Retina (tissue), 1 donor: ENCODE data around the gene IQSEC2.
A peak's percentile ranks its signal among the peaks of the same experiment; 100 is the strongest.

Experiments
- DNase-seq: peaks from one replicate; pipeline ENCODE4 v3.0.0-alpha.2; 2016

Gene IQSEC2

DNA sequence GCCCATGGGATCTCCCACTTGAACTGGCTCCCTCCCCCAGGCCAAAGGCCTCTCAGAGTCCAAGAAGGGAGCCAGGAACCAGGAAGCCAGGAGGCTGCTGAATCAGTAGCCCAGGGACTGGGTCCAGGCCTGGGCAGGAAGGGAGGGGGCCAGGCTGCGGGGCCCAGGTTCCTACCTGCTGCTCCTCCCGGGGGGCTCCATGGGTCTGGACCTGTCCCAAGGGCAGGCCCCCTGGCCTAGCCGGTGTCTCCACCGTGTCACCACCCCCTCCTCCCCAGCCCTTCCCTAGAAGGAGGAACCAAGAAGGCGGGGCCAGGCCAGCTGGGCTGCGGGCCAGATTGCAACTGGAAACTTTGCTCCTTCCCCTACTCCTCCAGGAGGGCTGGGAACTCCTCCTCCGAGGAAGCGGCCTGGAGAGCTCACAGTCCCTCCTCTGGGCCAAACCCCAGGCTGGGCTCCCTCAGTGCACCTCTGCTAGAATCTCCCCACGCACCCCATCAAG lies at the start of gene IQSEC2:
TSS of gene IQSEC2 (minus strand) at position 264 of the 502 bp plus-strand sequence.
- DNase-seq = peak; percentile 69

DNA sequence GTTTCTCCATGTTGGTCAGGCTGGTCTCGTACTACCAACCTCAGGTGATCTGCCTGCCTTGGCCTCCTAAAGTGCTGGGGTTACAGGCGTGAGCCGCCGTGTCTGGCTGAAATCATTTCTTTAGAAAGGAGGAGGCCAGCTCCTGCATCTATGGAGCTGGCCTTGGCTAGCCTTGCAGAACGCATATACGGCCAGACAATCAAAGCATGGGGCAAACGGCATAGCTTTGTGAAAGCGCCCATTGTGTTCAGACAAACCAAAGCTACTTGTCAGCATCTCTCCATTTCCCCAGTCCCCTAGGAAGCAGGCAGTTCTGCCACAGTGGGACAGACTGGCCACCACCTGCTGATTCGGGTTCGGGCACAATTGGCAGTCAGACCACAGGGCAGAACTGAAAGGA lies 48.9 kb upstream of the IQSEC2 start:
- no peak for DNase-seq

DNA sequence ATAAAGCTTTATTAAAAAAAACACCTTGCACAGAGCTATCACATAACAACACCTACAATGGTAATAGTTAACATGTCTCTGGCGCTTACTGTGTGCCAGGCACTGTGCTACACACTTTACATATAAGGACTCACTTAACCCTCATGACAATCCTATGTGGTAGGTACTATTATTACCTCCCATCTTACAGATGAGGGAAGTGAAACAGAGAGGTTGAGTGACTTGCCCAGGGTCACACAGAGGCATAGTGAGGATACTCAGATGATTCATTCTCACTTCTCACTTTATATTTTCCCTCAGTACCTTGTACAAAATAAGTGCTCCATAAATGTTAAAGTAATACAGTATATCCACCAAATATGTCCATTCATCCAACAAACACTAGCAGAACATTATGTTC lies 43.4 kb upstream of the IQSEC2 start:
- no peak for DNase-seq

DNA sequence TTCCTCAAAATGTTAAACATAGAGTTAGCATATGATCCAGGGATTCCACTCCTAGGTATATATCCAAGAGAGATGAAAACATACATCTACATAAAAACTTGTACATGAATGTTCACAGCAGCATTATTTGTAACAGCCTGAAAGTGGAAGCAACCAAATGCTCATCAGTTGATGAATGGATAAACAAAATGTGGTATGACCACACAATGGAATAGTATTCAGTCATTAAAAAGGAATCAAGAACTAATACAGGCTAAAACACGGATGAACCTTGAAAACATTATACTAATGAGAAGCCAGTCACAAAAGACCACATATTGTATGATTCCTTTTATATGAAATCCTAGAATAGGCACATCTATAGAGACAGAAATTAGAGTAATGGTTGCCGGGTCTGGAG lies 42.7 kb upstream of the IQSEC2 start:
- no peak for DNase-seq

DNA sequence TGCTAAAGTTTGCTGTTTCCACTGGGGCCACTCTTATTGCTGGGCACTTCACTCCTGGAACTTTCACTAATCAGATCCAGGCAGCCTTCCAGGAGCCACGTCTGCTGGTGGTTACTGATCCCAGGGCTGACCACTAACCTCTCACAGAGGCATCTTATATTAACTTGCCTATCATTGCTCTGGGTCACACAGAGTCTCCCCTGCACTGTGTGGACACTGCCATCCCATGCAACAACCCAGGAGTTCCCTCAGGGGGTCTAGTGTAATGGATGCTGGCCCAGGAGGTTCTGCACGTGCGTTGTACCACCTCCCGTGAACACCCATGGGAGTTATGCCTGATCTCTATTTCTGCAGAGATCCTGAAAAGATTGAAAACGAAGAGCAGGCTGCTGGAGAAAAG lies 41.8 kb upstream of the IQSEC2 start:
- no peak for DNase-seq

DNA sequence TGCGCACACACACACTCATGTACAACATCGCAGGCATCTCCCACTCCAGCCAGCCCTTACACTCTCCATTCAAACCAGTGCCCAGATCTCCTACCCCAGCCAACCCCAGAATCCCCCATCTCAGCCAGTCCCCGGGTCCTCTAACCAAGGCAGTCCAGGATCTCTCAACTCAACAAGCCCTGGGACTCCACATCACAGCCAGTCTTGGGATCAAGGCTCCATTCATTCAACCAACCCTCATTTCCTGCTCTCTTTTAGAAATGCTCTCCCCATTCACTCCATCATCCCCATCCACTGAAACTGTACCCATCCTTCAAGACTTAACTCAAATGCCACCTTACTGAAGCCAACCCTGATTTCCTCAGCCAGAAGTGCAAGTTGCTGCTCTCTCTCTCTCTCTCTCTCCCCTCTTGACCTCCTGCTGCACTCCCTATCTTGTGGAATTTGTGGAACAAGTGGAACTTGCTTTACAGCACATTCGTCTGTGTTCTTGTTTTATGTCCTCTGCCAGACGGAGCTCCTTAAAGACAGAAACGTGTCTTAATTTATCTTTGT lies 40.6 kb upstream of the IQSEC2 start:
- no peak for DNase-seq

DNA sequence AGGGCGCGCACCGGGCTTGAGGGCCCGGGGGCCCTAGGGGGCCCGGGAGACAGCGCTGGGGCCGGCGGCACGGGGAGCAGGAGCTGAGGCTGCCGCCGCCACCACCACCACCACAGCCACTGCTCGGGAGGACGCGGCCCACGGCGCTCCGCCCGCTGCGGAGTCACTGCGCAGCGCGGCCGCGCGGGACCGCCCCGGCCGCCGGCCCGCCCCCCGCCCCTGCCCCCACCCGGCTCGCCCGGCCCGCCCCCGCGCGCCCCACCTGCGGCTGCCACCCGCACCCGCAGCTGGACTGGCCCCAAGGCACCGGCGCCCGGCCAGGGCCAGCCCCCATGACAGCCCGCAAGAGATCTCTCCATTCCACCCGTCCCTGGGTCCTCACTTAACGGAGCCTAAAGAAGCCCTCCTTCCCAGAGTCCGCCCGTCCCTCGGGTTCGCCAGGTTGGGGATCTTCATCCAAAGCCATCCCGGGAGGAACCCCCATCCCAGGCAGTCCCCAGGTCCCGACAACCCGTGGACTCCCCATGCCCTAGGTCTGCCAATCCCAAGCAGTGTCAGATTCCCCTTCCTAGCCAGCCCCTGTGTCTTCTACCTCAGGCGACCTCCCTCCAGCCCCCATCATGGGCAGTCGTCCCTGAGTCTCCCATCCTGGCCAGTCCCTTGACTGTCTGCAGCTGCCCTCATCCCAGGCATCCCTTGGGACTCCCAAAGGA lies 40.0 kb upstream of the IQSEC2 start:
- DNase-seq = peak; percentile 21

DNA sequence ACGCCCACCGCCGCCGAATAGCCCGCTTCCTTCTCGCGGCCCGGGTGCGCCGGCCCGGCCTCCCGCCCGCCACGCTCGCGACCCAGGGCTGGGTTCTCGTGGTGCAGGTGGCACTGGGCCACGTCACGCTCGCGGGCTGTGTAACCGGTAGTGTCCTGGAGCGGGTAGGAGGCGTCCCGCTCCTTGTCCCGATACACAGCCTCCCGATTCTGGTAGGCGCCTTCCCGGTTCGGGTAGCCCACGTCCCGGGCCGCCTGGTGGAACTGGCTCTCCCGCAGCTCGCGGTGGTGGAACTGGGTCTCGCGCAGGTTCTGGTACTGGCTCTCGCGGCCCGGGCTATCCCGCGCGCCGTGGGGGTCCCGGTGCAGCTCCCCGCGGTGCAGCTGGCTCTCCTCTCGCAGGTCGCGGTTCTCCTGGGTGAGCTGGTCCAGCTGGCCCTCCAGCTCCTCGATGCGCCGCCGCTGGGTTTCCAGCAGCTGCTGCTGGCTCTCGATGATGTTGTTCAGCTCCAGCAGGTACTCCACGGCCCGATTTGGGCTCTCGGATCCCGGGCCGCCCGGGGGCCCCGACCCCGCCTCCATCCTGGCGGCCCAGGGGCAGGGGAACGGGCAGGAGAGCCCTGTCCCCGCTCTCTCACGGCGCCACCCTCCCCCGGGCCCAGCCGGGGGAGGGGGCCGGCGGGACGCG lies 39.3 kb upstream of the IQSEC2 start:
- peak; percentile 58 for DNase-seq

DNA sequence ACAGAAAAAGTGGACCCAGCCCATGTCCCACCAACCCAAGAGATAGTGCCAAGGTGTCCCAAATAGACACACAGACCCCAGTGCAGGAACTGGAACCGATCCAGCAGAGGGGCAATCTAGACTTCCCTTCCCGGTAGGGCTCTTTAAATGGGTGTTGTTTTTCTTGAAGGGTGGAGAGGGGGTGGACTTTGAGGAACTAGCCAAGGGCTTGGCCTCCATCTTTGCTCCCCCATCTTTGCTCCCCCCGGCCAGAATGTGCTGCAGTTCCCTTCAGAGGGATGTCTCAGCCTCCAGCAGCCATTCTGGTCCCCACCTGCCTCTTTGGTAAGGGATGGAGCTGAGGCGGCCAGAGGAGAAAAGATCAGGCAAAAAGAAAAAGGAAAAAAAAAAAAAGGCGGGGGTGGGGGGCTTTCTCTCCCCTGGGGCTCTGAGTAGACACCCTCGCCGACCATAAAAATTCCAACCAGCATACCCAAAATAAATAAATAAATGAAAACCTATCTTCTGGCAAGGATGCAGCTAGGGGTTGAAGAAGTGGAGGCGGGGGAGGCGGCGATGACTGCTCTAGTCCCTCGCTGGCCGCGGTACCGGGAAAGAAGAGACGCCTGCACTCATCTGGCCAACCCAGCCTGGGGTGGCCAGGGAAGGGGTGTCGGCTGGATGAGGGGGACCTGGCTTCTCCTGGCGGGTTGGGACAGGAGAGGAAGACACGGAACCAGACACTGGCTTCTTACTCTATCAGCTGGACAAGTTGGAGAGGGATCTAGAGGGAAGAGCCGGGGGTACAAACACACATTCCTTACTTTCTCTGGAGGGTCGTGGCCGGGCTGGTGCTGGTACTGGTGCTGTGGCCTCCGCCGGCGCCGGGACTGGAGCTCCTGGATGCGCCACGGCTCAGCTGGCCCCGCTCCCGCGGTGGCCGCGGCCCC lies 38.5 kb upstream of the IQSEC2 start:
- no peak for DNase-seq

DNA sequence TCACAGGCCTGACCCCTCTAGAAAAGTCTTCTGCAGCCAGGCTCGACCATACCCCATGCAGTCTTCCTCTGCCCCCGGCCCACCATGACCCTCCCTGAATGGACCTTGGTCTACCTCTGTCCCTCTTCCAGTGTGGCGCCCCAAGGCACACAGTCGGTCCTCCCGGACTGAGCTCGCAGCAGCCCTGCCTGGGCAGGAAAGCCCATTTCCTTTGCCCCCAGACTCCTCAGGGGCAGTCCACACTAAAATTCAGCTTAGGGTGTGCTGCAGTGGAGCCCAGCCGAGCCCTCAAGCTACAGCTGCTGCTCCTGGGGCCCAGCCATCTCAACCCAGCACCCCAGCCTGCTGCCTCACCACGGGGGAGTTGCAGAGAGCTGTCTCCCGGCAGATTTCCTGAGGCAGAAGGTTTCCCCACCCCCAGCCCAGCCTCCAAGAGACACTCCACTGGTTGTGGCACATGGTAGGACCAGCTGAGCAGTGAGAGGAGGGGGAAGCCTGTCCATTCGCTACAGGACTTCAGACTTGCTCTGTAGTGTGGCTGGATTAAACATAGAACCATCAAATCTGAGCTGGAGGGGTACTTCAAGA lies 37.5 kb upstream of the IQSEC2 start:
- no peak for DNase-seq

DNA sequence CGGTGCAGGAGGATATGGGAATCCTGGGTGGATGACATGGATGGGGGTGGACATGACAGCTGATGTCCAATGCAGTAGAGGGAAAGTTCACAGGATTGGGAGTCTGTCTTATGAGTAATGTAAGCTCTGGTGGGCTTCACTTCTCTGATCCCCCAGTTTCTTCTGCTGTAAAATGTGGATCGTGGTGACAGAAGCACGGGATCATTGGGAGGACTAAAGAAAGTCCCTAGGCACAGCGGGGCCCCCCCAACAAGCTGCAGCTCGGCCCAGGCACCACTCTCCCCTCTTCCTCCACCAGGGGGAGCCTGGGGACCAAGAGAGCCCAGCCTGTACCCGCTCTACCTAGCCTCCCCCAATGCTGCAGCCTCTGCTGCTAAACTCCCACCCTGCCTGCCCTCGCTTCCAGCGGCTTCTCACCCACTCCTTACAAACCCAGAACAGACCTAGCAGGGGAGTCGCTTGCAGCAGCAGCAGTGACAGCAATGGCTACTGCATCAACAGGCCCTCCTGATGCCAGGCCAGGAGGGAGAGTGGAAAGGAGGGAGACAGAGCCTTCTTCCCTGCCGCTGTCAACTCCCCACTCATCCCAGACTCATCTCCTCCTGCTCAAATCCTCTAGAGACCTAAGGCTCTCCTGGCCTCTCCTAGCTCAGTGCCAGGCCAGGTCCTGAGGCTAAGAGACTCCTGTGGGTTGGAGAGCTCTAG lies 36.1 kb upstream of the IQSEC2 start:
- peak; percentile 84 for DNase-seq

DNA sequence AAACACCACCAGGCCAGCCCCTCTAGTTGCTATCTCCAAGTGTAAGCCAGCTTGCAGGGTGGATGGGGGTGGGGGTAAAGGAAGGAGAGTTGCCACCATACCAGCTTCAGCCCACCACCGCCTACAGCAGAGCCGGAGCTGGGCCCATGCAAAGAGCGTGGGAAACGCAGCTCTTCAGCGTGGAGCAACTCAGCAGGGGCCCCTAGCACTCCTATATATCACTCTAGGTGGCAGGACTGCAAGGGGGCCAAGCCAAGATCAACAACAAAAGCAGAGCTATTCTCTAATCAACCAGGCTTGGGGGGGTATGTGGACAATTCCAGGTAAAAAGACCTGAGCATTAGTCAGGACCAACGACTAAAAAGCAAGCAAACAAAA lies 35.5 kb upstream of the IQSEC2 start:
- DNase-seq = no peak

DNA sequence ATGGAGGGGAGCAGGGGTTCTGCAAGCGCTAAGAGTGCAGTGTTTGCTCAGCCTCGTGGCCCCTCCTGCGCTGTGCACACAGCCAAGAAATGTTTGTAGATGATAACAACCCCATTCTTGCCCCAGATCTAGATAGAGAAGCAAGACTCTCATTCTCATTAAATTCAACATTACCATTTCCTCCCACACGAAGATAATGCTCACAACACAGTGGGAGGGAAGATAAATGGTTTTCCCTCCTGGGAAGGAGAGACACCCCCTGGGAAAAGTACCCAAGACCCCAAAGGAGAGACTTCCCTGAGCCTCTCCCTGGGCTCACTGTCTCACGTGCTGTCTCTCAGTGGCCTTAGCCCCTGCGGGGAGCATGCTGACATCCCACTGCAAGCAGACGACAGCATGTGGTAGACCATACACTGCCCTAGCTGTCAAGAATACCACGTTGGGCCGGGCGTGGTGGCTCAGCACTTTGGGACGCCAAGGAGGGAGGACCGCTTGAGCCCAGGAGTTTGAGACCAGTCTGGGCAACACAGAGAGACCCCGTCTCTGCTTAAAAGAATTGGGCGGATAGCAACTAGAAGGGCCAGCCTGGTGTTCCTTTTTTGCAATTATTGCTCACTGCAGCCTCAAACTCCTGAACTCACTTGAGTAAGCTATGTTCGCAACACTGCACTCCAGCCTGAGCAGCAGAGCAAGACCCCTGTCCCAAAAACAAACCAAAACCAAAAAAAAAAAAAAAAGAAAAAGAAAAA lies 34.9 kb upstream of the IQSEC2 start:
- no peak for DNase-seq

DNA sequence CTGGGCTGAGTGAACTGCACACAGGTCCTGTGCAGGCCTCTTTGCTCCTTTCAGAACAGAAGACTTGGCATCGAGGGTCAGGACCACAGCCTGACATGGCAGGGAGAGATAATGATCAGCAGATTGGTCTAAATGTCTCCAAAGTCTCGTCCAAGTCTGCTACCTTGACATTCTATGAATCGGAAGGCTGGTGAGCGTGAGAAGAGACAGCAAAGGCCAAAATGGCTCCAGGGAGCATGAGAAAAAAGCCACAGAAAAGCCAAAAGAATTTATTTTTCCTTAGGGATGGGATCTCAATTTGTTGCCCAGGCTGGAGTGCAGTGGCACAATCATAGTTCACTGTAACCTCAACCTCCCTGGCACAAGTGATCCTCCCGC lies 32.3 kb upstream of the IQSEC2 start:
- DNase-seq = no peak

DNA sequence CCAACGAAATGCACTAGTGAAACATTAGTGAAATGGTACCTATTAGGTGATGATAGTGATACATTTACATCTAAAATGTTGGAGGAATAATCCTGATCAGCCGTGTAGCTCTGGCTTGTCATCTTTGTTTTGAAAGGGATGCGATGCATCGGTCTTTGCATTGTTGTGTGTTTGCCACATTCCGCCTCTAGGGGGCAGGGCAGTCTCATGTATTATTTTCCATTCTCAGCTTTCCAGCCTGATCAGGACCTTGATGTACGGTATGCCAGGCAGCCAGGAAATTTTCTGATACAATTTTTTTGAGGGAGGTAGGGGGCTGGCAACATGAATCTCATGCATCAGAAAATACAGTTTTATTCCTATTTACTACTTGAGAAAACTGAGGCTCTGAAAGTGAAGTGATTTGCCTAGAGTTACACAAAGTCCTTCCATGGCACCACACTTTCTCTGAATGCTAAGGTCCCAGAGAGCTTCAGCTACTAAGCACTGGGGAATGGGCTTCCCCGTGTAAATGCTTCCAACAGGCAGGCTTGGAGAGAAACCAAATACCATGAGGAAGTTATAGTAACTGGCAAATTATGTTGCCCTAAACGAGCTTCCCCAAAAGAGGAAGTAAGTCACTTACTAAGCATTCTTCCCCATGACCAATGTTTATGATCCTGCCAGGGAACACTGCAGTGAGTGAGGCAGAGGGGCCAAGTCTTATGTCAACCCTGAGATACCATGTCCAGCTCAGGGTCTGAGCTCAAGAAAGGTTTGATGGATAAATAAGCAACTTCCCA lies 31.8 kb upstream of the IQSEC2 start:
- DNase-seq = peak; percentile 77

DNA sequence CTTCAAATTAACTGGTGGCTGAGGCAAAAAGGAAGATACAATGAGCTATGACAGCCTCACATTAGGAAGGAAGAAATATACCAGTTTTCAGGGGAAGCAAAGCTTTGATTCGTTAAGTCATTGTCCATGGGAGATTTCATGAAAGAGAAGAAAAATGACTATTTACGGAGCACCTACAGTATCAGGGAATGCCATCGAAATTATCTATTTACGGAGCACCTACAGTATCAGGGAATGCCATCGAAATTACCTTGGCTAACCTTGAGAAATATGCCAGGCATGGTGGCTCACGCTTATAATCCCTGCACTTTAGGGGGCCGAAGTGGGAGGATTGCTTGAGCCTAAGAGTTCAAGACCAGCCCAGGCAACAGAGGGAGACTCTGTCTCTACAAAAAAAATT lies 28.5 kb upstream of the IQSEC2 start:
- DNase-seq = no peak

DNA sequence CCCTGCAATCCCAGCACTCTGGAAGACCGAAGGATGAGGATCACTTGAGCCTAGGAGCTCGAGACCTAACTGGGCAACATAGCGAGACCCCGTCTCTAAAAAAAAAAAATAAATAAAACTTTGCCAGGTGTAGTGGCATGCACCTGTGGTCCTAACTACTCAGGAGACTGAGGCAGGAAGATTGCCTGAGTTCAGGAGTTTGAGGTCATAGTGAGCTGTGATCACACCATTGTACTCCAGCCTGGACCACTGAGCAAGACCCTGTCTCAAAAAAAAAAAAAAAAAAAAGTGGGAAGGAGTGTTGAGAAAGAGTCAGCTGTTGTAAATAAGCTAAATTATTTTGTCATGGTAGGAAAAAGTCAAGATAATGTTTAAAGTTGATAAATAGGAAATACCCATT lies 27.5 kb upstream of the IQSEC2 start:
- no peak for DNase-seq

DNA sequence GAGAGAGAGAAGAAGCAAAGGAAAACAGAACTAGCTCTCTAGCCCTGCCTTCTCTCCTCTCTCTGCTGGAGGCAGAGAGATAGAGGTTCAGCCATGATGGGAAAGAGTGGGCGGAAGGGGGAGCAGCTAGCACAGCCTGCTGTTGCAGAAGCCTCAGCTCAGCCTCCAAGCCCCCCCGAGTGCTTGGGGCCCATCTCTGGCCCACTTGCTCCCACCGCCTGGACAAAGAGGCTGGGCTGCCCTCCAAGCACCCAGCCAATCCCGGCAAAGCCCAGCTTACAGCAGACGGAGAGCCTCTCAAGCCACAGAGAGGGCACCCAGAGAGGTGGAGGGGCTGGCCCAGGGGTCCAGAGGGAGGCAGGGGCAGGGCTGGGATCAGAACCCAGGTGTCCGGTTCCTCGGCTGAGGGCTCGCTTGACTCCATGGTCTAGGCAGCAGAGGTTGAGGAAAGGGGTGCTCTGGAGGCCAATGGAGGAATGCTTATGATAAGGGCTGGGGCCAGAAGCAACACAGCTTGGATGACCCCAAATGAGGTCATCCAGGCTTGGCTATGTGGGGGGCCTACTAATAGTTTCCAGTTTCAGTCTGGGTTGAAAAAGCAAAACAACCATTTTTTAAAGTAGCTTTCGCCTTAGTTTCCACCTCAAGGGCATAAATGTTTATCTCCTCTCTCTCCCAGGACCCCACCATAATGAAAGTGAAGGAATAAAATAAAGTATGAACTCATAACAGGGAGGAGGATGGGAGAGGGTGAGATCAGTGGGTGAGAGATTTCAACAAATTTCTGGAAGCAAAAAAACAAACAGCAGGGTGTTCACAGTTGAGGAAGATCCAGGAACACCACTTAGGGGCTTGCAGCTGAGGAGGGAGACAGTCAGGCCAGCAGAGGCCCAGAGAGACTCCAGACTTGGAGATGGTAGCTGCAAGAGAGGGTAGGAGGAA lies 24.9 kb upstream of the IQSEC2 start:
- no peak for DNase-seq
